ENCODE data around the gene INPP5D.
A peak's percentile ranks its signal among the peaks of the same experiment; 100 is the strongest.

The INPP5D gene

GRCh38 chr2:233081232-233081730, 21.1 kb downstream of the INPP5D start:
- Histone ChIP-seq H3K4me3 (ENCODE audit: low read depth, low read length, poor library complexity, severe bottlenecking) (no peak overlapping the region), H3K36me3 (ENCODE audit: insufficient read depth, low read length) (peaks cover 18% of the 10 kb centered on the region; the same call in 1 of the 2 replicates), H3K4me1 (ENCODE audit: insufficient read depth, low read length, severe bottlenecking) (peaks cover 96% of the 10 kb centered on the region), H3K79me2 (ENCODE audit: insufficient read depth, low read length) (no peaks in the 10 kb centered on the region), H3K9me2 (ENCODE audit: low read depth, low read length) (no peaks in the 10 kb centered on the region), H3K9me3 (ENCODE audit: low read length) (no peaks in the 10 kb centered on the region), H3K27me3 (ENCODE audit: insufficient read depth, low read length) (no peaks in the 10 kb centered on the region), H3K4me2 (ENCODE audit: low read length) (peak overlapping the region; percentile 52; the same call in 1 of the 2 replicates), H2AFZ (ENCODE audit: low read length) (no peak overlapping the region), H3K27ac (ENCODE audit: low read depth, low read length, poor library complexity, severe bottlenecking) (peak overlapping the region; percentile 95), H3K9ac (ENCODE audit: low read length) (peak overlapping the region; percentile 64; the same call in 1 of the 2 replicates), H4K20me1 (ENCODE audit: insufficient read depth, low read length) (no peaks in the 10 kb centered on the region), H3F3A (ENCODE audit: insufficient read depth, low read length) (peaks cover 6% of the 10 kb centered on the region; the same call in 1 of the 2 replicates)
- no peak for TF ChIP-seq CTCF (IDR thresholded peaks at IDR 0.05; ENCODE audit: low read length)
- TF ChIP-seq EZH2 (IDR thresholded peaks at IDR 0.05; ENCODE audit: borderline replicate concordance, low read length), result no peak

DNA sequence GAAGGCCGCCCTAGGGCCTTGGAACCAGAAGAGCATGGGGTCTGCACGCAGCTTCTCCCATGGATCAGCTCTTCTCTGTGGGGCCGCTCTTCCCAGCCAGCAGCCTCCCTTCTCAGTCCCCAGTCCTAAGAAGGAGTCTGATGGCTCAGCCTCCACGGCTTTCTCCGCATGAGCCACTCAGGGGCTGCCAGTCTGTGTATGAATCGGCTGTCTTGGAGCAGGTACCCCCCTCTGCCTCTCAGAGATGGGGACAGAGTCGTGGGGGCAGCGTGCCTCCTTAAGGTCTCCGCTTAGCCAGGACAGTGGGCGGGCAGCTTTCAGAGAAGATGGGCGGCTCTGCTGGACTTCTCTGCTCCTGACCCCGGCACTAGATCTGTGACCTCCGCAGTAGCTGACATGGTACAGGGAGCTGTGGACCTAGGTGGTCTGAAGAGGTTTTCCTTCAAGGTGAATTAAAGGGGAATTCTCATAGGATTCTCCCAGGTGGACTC, 21.6 kb downstream of the INPP5D start:
- Histone ChIP-seq H3K79me2 (ENCODE audit: insufficient read depth, low read length) (no peaks in the 10 kb centered on the region), H3F3A (ENCODE audit: insufficient read depth, low read length) (peaks cover 6% of the 10 kb centered on the region; the same call in 1 of the 2 replicates), H3K9ac (ENCODE audit: low read length) (peak overlapping the region; percentile 64; the same call in 1 of the 2 replicates), H3K27me3 (ENCODE audit: insufficient read depth, low read length) (no peaks in the 10 kb centered on the region), H3K4me3 (ENCODE audit: low read depth, low read length, poor library complexity, severe bottlenecking) (no peak overlapping the region), H3K27ac (ENCODE audit: low read depth, low read length, poor library complexity, severe bottlenecking) (peak overlapping the region; percentile 95), H4K20me1 (ENCODE audit: insufficient read depth, low read length) (no peaks in the 10 kb centered on the region), H2AFZ (ENCODE audit: low read length) (no peak overlapping the region), H3K36me3 (ENCODE audit: insufficient read depth, low read length) (peaks cover 18% of the 10 kb centered on the region; the same call in 1 of the 2 replicates), H3K4me2 (ENCODE audit: low read length) (peak overlapping the region; percentile 57; the same call in 1 of the 2 replicates), H3K4me1 (ENCODE audit: insufficient read depth, low read length, severe bottlenecking) (peaks cover 96% of the 10 kb centered on the region), H3K9me3 (ENCODE audit: low read length) (no peaks in the 10 kb centered on the region), H3K9me2 (ENCODE audit: low read depth, low read length) (no peaks in the 10 kb centered on the region)
- TF ChIP-seq EZH2 (IDR thresholded peaks at IDR 0.05; ENCODE audit: borderline replicate concordance, low read length), result no peak
- no peak for TF ChIP-seq CTCF (IDR thresholded peaks at IDR 0.05; ENCODE audit: low read length)

GRCh38 chr2:233082222-233082930, 22.2 kb downstream of the INPP5D start:
- no peak overlapping the region for H3K4me3 ChIP-seq (ENCODE audit: low read depth, low read length, poor library complexity, severe bottlenecking)
- H3K9ac ChIP-seq (ENCODE audit: low read length), result peak overlapping the region; percentile 64
- no peaks in the 10 kb centered on the region for H3K27me3 ChIP-seq (ENCODE audit: insufficient read depth, low read length)
- H4K20me1 ChIP-seq (ENCODE audit: insufficient read depth, low read length), result no peaks in the 10 kb centered on the region
- H3K27ac ChIP-seq (ENCODE audit: low read depth, low read length, poor library complexity, severe bottlenecking), result peak overlapping the region; percentile 95
- H3F3A ChIP-seq (ENCODE audit: insufficient read depth, low read length), result peaks cover 6% of the 10 kb centered on the region; the same call in 1 of the 2 replicates
- no peaks in the 10 kb centered on the region for H3K9me3 ChIP-seq (ENCODE audit: low read length)
- TF ChIP-seq CTCF (IDR thresholded peaks at IDR 0.05; ENCODE audit: low read length) (no peak), EZH2 (IDR thresholded peaks at IDR 0.05; ENCODE audit: borderline replicate concordance, low read length) (no peak)
- H3K4me2 ChIP-seq (ENCODE audit: low read length), result peak overlapping the region; percentile 57
- no peak overlapping the region for H2AFZ ChIP-seq (ENCODE audit: low read length)
- no peaks in the 10 kb centered on the region for H3K79me2 ChIP-seq (ENCODE audit: insufficient read depth, low read length)
- H3K36me3 ChIP-seq (ENCODE audit: insufficient read depth, low read length), result peaks cover 18% of the 10 kb centered on the region; the same call in 1 of the 2 replicates
- H3K4me1 ChIP-seq (ENCODE audit: insufficient read depth, low read length, severe bottlenecking), result peaks cover 96% of the 10 kb centered on the region
- no peaks in the 10 kb centered on the region for H3K9me2 ChIP-seq (ENCODE audit: low read depth, low read length)

Data from OCI-LY1 (cell line).